H1 (cell line): ENCODE results near the gene OPN3. TPM values are rescaled to one million over a fixed set of nuclear protein-coding genes. Genes with fewer than 3 reads are reported as not detected.

ENCODE experiments used
- CTCF ChIA-PET: fragments of 300-600 bp; sonication (Branson Sonifier 250); formaldehyde crosslinking; loops from one replicate; lab custom pipeline; 2021; ENCODE audit not compliant: partially characterized antibody; lab: Charles Lee
- POLR2A ChIA-PET: fragments of 300-600 bp; sonication (Branson Sonifier 250); formaldehyde crosslinking; loops from one replicate; lab custom pipeline; 2021; ENCODE audit warnings: inconsistent platforms; ENCODE audit not compliant: partially characterized antibody; lab: Charles Lee
- DNase-seq, 2 experiments: peaks; one replicate each; pipeline versions ENCODE4 v3.0.0 to v3.0.0-alpha.2; 2010 to 2022; ENCODE audit warnings: low spot score in 2 of 2, low read depth in 1 of 2, mixed read lengths in 1 of 2
- FAIRE-seq: peaks from 2 replicates; lab custom pipeline; 2011; peaks lifted over from hg19 to GRCh38; lab: Jason Lieb, UNC
- H2AFZ ChIP-seq: 2 replicates; pipeline ENCODE4 v1.8.1; 2012; ENCODE audit warnings: low read length, inconsistent platforms
- H2AK5ac ChIP-seq: 2 replicates; pipeline ENCODE4 v1.6.1; 2013; ENCODE audit warnings: low read depth, low read length
- H2BK120ac ChIP-seq: replicated peaks from 2 replicates; pipeline ENCODE3; 2013; ENCODE audit warnings: low read depth, low read length, inconsistent platforms
- H2BK12ac ChIP-seq: 2 replicates; pipeline ENCODE4 v1.6.1; 2013; ENCODE audit warnings: low read depth, low read length
- H2BK15ac ChIP-seq: 2 replicates; pipeline ENCODE4 v1.6.1; 2013; ENCODE audit warnings: low read length
- H2BK20ac ChIP-seq: 2 replicates; pipeline ENCODE4 v1.6.1; 2013; ENCODE audit warnings: low read length
- H2BK5ac ChIP-seq: 2 replicates; pipeline ENCODE4 v1.6.1; 2013; ENCODE audit warnings: low read depth, low read length
- H3K14ac ChIP-seq: 2 replicates; pipeline ENCODE4 v1.6.1; 2013; ENCODE audit warnings: inconsistent platforms; ENCODE audit not compliant: insufficient read length
- H3K18ac ChIP-seq: 2 replicates; pipeline ENCODE4 v1.6.1; 2013; ENCODE audit warnings: low read length; ENCODE audit errors: extremely low read depth
- H3K23ac ChIP-seq: 2 replicates; pipeline ENCODE4 v1.6.1; 2013; ENCODE audit warnings: inconsistent platforms; ENCODE audit not compliant: insufficient read length
- H3K23me2 ChIP-seq: 2 replicates; pipeline ENCODE4 v1.6.1; 2013; ENCODE audit warnings: low read depth, low read length
- H3K27ac ChIP-seq: 2 replicates; pipeline ENCODE4 v1.6.1; 2011; ENCODE audit warnings: low read depth, low read length, inconsistent platforms
- H3K27me3 ChIP-seq, 4 experiments: replicated peaks in 1 of 4; 1 replicate in 1 of 4; 2 replicates in 3 of 4; pipeline versions ENCODE4 v1.6.1 to v1.8.1; 2011 to 2013; ENCODE audit warnings: low read length in 3 of 4, mild to moderate bottlenecking in 3 of 4, inconsistent platforms in 2 of 4, mixed read lengths in 2 of 4, moderate library complexity in 1 of 4; ENCODE audit not compliant: control insufficient read depth in 3 of 4, insufficient read depth in 3 of 4; ENCODE audit errors: extremely low read depth in 1 of 4
- H3K36me3 ChIP-seq, 4 experiments: 2 replicates each; pipeline versions ENCODE4 v1.6.1 to v1.8.1; 2011 to 2013; ENCODE audit warnings: mild to moderate bottlenecking in 4 of 4, low read length in 3 of 4, moderate library complexity in 2 of 4, control low read depth in 1 of 4, inconsistent platforms in 1 of 4; ENCODE audit not compliant: insufficient read depth in 4 of 4, control insufficient read depth in 2 of 4
- H3K4ac ChIP-seq: replicated peaks from 2 replicates; pipeline ENCODE3; 2013; ENCODE audit warnings: low read length, low read depth, mixed read lengths, inconsistent platforms; ENCODE audit not compliant: insufficient read length
- H3K4me1 ChIP-seq, 4 experiments: replicated peaks in 1 of 4; 1 replicate in 1 of 4; 2 replicates in 3 of 4; pipeline versions ENCODE4 v1.6.1 to v1.8.1; 2011 to 2013; ENCODE audit warnings: low read length in 3 of 4, inconsistent platforms in 2 of 4, mixed read lengths in 1 of 4; ENCODE audit not compliant: insufficient read depth in 4 of 4, control insufficient read depth in 3 of 4
- H3K4me2 ChIP-seq, 2 experiments: 2 replicates each; pipeline versions ENCODE4 v1.6.1 to v1.8.1; 2011 to 2013; ENCODE audit warnings: low read depth in 2 of 2, low read length in 2 of 2, control low read depth in 1 of 2, inconsistent platforms in 1 of 2, mild to moderate bottlenecking in 1 of 2; ENCODE audit not compliant: insufficient read depth in 1 of 2
- H3K4me3 ChIP-seq, 4 experiments: fragments of 200-600, 300-600 bp in 1 of 4; sonication (generic), shearing (Covaris generic), sonication (Bioruptor Twin) in 1 of 4; 2 replicates each; pipeline versions ENCODE4 v1.5.1 to v1.8.1; 2011 to 2016; ENCODE audit warnings: low read length in 4 of 4, low read depth in 3 of 4, control low read depth in 2 of 4, inconsistent platforms in 2 of 4, mild to moderate bottlenecking in 2 of 4, mixed read lengths in 1 of 4, moderate library complexity in 1 of 4; ENCODE audit not compliant: insufficient read depth in 2 of 4; ENCODE audit errors: extremely low read depth in 1 of 4
- H3K56ac ChIP-seq: replicated peaks from 2 replicates; pipeline ENCODE3; 2013; ENCODE audit warnings: low read depth, mild to moderate bottlenecking, mixed read lengths, low read length, inconsistent platforms; ENCODE audit not compliant: insufficient read length
- H3K79me1 ChIP-seq: 2 replicates; pipeline ENCODE4 v1.6.1; 2013; ENCODE audit warnings: low read depth, low read length, control low read depth
- H3K79me2 ChIP-seq, 2 experiments: 2 replicates each; pipeline versions ENCODE4 v1.6.1 to v1.8.1; 2012 to 2013; ENCODE audit warnings: low read length in 2 of 2, mild to moderate bottlenecking in 2 of 2, inconsistent platforms in 1 of 2; ENCODE audit not compliant: insufficient read depth in 2 of 2, control insufficient read depth in 1 of 2
- H3K9ac ChIP-seq, 4 experiments: replicated peaks in 1 of 4; 1 replicate in 1 of 4; 2 replicates in 3 of 4; pipeline versions ENCODE4 v1.6.1 to v1.8.1; 2011 to 2013; ENCODE audit warnings: low read depth in 3 of 4, low read length in 3 of 4, control low read depth in 2 of 4, mild to moderate bottlenecking in 2 of 4, moderate library complexity in 2 of 4, inconsistent platforms in 1 of 4; ENCODE audit errors: extremely low read depth in 1 of 4
- H3K9me3 ChIP-seq, 2 experiments: 2 replicates each; pipeline versions ENCODE4 v1.6.1 to v1.8.1; 2012 to 2013; ENCODE audit warnings: mild to moderate bottlenecking in 2 of 2, moderate library complexity in 2 of 2, control low read depth in 1 of 2, inconsistent platforms in 1 of 2, low read depth in 1 of 2, low read length in 1 of 2, mixed read lengths in 1 of 2; ENCODE audit not compliant: insufficient read depth in 2 of 2
- H4K20me1 ChIP-seq, 2 experiments: replicated peaks in 1 of 2; 2 replicates each; pipeline versions ENCODE3 to v1.8.1; 2011 to 2013; ENCODE audit warnings: inconsistent platforms in 2 of 2, low read length in 2 of 2, mild to moderate bottlenecking in 1 of 2; ENCODE audit not compliant: insufficient read depth in 2 of 2, control insufficient read depth in 1 of 2
- H4K5ac ChIP-seq: 2 replicates; pipeline ENCODE4 v1.6.1; 2013; ENCODE audit warnings: low read length, low read depth, mixed read lengths, inconsistent platforms; ENCODE audit not compliant: insufficient read length
- H4K8ac ChIP-seq: 2 replicates; pipeline ENCODE4 v1.8.0; 2013; ENCODE audit warnings: mild to moderate bottlenecking, moderate library complexity, low read length, inconsistent platforms; ENCODE audit not compliant: insufficient read depth; ENCODE audit errors: extremely low read depth
- H4K91ac ChIP-seq: replicated peaks from 2 replicates; pipeline ENCODE3; 2013; ENCODE audit warnings: low read length, mixed read lengths, inconsistent platforms; ENCODE audit not compliant: insufficient read length
- BRCA1 ChIP-seq: IDR thresholded peaks from 2 replicates; pipeline ENCODE4 v1.6.1; 2012; ENCODE audit warnings: low read depth, low read length, improper control_type of control experiment
- EGR1 ChIP-seq: IDR thresholded peaks from 2 replicates; pipeline ENCODE4 v1.6.1; 2011; ENCODE audit warnings: low read depth, low read length, borderline replicate concordance
- FOSL1 ChIP-seq: IDR thresholded peaks from 2 replicates; pipeline ENCODE4 v1.6.1; 2011; ENCODE audit warnings: mild to moderate bottlenecking, low read depth, low read length, moderate library complexity; ENCODE audit not compliant: insufficient read depth
- HDAC2 ChIP-seq, 2 experiments: fragments of 300-600 bp in 1 of 2; sonication (generic) in 1 of 2; IDR thresholded peaks; 2 replicates each; pipeline ENCODE4 v1.6.1; 2011 to 2012; ENCODE audit warnings: low read depth in 2 of 2, low read length in 2 of 2, mild to moderate bottlenecking in 2 of 2, moderate library complexity in 2 of 2, borderline replicate concordance in 1 of 2, inconsistent platforms in 1 of 2
- NRF1 ChIP-seq: IDR thresholded peaks from 2 replicates; pipeline ENCODE4 v1.6.1; 2011; ENCODE audit warnings: mild to moderate bottlenecking, low read depth, low read length, improper control_type of control experiment
- POLR2A ChIP-seq, 2 experiments: IDR thresholded peaks; 1 replicate in 1 of 2; 2 replicates in 1 of 2; pipeline ENCODE4 v1.6.1; 2011; ENCODE audit warnings: low read depth in 2 of 2, low read length in 2 of 2, mild to moderate bottlenecking in 2 of 2; ENCODE audit errors: control extremely low read depth in 1 of 2
- RFX5 ChIP-seq: IDR thresholded peaks from 2 replicates; pipeline ENCODE4 v1.6.1; 2011; ENCODE audit warnings: low read depth, low read length, improper control_type of control experiment, borderline replicate concordance
- RXRA ChIP-seq: IDR thresholded peaks from 2 replicates; pipeline ENCODE4 v1.6.1; 2011; ENCODE audit warnings: low read depth, mild to moderate bottlenecking, low read length, moderate library complexity; ENCODE audit not compliant: insufficient read depth
- SAP30 ChIP-seq: fragments of 300-600 bp; sonication (generic); IDR thresholded peaks from 2 replicates; pipeline ENCODE4 v1.7.1; 2012; ENCODE audit warnings: low read length, moderate library complexity, mild to moderate bottlenecking, inconsistent platforms; ENCODE audit not compliant: insufficient read depth, insufficient replicate concordance
- ZNF274 ChIP-seq: IDR thresholded peaks from 2 replicates; pipeline ENCODE4 v1.7.0; 2012; ENCODE audit warnings: low read length, borderline replicate concordance; ENCODE audit errors: extremely low read depth
- WGBS, 2 experiments: shearing (Covaris generic) in 1 of 2; methylation state at CpG; one replicate each; pipeline versions ENCODE4 v1.1.6 to v1.1.7; 2013 to 2015; ENCODE audit warnings: low lambda C conversion rate in 2 of 2, mixed read lengths in 2 of 2, inconsistent platforms in 1 of 2, low coverage in 1 of 2, missing lambda C conversion rate in 1 of 2; ENCODE audit not compliant: insufficient replicate concordance in 2 of 2, insufficient coverage in 1 of 2, insufficient read length in 1 of 2; ENCODE audit errors: extremely low coverage in 1 of 2, missing lambda C conversion rate in 1 of 2; 5-methylcytosine and 5-hydroxymethylcytosine counted together
- polyA plus RNA-seq, 7 experiments: library from polyadenylated mRNA; depleted of rRNA in 3 of 7; stranded (reverse) in 5 of 7; unstranded in 2 of 7; fragments of >200 nt in 5 of 7; fragments of 200-250 nt in 2 of 7; gene quantifications; 1 replicate in 5 of 7; 2 replicates in 1 of 7; 4 replicates in 1 of 7; pipeline versions ENCODE4 v1.2.1 to v1.2.3, GENCODE V29; 2011 to 2013; ENCODE audit warnings: missing spikeins in 2 of 7, mixed read lengths in 2 of 7
- total RNA-seq: library from RNA; stranded (reverse); fragmentation: NEBNext Ultra II Directional; extraction: Animal tissue kit (Norgen Biotek cat#: 25700); gene quantifications from 2 replicates; pipeline ENCODE4 v1.2.1, GENCODE V29; 2021
- TF ChIP-seq, protein P1 (sequence below), 3 experiments: IDR thresholded peaks; 1 replicate in 2 of 3; 2 replicates in 1 of 3; pipeline versions ENCODE4 v1.5.1 to v1.6.1; 2011; ENCODE audit warnings: low read length in 3 of 3, mild to moderate bottlenecking in 3 of 3, inconsistent platforms in 2 of 3, low read depth in 1 of 3, moderate library complexity in 1 of 3; ENCODE audit not compliant: insufficient read depth in 1 of 3; ENCODE audit errors: control extremely low read depth in 1 of 3
- TF ChIP-seq, protein P2 (sequence below): IDR thresholded peaks from 2 replicates; pipeline ENCODE4 v1.6.1; 2012; ENCODE audit warnings: inconsistent platforms

OPN3 gene
- total and polyA plus RNA-seq, 2 of the 8 experiments (the other 6 are each of a cell fraction or from before 2014, with no cell fraction given): 8.8 to 19.4 TPM

DNA sequence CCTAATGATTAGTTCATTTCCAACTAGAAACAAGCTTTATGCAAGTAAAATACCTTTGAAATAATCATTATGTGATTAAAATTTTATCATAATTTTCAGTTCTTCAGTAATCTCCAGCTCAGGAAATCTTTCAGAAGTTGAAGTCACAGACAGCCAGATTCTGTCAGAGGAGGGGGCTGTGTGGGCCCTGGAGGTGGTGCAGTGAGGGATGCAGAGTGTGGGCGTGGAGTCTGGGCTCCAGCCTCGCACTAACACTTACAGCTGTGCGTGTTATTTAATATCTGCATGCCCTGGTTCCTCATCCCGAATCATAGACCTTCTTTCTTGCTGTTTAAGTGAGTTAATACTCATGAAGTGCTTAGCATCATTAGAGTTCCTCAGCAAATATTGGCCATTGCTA is 35.8 kb upstream of the OPN3 start:
- Histone ChIP-seq H2AFZ (no peak overlapping the region), H4K8ac (no peak overlapping the region), H3K23ac (no peak overlapping the region), H3K4me3 (no peak overlapping the region), H3K56ac (no peak overlapping the region), H3K18ac (no peak overlapping the region), H3K9ac (no peak overlapping the region), H3K14ac (no peak overlapping the region), H2BK20ac (no peak overlapping the region), H3K4me1 (no peaks in the 10 kb centered on the region), H3K79me2 (no peaks in the 10 kb centered on the region), H3K23me2 (no peaks in the 10 kb centered on the region), H3K36me3 (no peaks in the 10 kb centered on the region), H4K5ac (no peak overlapping the region), H3K4me2 (no peak overlapping the region), H2BK12ac (no peak overlapping the region), H3K27ac (no peak overlapping the region), H2BK120ac (no peak overlapping the region), H4K20me1 (peaks cover 0 to 2% of the 10 kb centered on the region in 2 experiments), H3K9me3 (no peaks in the 10 kb centered on the region), H3K4ac (no peak overlapping the region), H2BK15ac (no peak overlapping the region), H2BK5ac (no peak overlapping the region), H3K79me1 (no peaks in the 10 kb centered on the region), H3K27me3 (no peaks in the 10 kb centered on the region), H2AK5ac (no peak overlapping the region), H4K91ac (no peak overlapping the region)
- POLR2A ChIA-PET: no interaction called here
- 76% methylated on average over 4 of the region's 4 CpGs; no CpG with 5 or more reads in 1 of the 2 experiments for WGBS, 2 experiments
- CTCF ChIA-PET: no interaction called here
- no peak for DNase-seq
- no peak for FAIRE-seq
- TF ChIP-seq BRCA1: no peak
- TF ChIP-seq, protein P1, sequence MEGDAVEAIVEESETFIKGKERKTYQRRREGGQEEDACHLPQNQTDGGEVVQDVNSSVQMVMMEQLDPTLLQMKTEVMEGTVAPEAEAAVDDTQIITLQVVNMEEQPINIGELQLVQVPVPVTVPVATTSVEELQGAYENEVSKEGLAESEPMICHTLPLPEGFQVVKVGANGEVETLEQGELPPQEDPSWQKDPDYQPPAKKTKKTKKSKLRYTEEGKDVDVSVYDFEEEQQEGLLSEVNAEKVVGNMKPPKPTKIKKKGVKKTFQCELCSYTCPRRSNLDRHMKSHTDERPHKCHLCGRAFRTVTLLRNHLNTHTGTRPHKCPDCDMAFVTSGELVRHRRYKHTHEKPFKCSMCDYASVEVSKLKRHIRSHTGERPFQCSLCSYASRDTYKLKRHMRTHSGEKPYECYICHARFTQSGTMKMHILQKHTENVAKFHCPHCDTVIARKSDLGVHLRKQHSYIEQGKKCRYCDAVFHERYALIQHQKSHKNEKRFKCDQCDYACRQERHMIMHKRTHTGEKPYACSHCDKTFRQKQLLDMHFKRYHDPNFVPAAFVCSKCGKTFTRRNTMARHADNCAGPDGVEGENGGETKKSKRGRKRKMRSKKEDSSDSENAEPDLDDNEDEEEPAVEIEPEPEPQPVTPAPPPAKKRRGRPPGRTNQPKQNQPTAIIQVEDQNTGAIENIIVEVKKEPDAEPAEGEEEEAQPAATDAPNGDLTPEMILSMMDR (IDR thresholded peaks at IDR 0.05; ENCODE audit: control extremely low read depth in 1 of 3, insufficient read depth in 1 of 3, low read depth in 1 of 3, low read length in 3 of 3): no peak
- TF ChIP-seq HDAC2 (IDR thresholded peaks at IDR 0.05; ENCODE audit: borderline replicate concordance in 1 of 2, low read depth in 2 of 2, low read length in 2 of 2): no peak
- no peak for TF ChIP-seq FOSL1
- TF ChIP-seq, protein P2, sequence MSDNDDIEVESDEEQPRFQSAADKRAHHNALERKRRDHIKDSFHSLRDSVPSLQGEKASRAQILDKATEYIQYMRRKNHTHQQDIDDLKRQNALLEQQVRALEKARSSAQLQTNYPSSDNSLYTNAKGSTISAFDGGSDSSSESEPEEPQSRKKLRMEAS: no peak
- TF ChIP-seq ZNF274: no peak
- no peak for TF ChIP-seq NRF1
- no peak for TF ChIP-seq SAP30
- no peak for TF ChIP-seq EGR1
- TF ChIP-seq RXRA: no peak
- TF ChIP-seq RFX5: no peak
- TF ChIP-seq POLR2A (IDR thresholded peaks at IDR 0.05; ENCODE audit: control extremely low read depth in 1 of 2, low read depth in 2 of 2, low read length in 2 of 2): no peak
